C4-2B (cell line): ENCODE data around the gene GFRA1.

Experiments used
- CTCF ChIP-seq: fragments of 450-650 bp; conservative IDR thresholded peaks from 2 replicates; pipeline ENCODE4 v1.5.1; 2017; ENCODE audit warnings: mild to moderate bottlenecking
- ZFX ChIP-seq: fragments of 450-650 bp; IDR thresholded peaks from 2 replicates; pipeline ENCODE4 v1.6.1; 2017

GRCh38 chr10:116030576-116030975 lies 242.4 kb downstream of the GFRA1 start:
- TF ChIP-seq CTCF (no peak), ZFX (no peak)
